ENCODE data around the gene TMPRSS3.

- TF ChIP-seq ZNF175 (CRISPR knock-in tag; IDR thresholded peaks at IDR 0.05; ENCODE audit: low read depth) (no peak), RNF2 (IDR thresholded peaks at IDR 0.05) (no peak), ZNF347 (CRISPR knock-in tag; IDR thresholded peaks at IDR 0.05; ENCODE audit: low read depth) (no peak)
These were observed 5.2 kb downstream of the TMPRSS3 start for GRCh38 chr21:42390696-42391095.
